NCI-H1105 (cell line): ENCODE measurements around the gene ADSS1.
A peak's percentile ranks its signal among the peaks of the same experiment; 100 is the strongest.

ENCODE experiments used
- DNase-seq: peaks from one replicate; lab custom pipeline; 2025; lab: John Stamatoyannopoulos, UW

Gene ADSS1

DNA sequence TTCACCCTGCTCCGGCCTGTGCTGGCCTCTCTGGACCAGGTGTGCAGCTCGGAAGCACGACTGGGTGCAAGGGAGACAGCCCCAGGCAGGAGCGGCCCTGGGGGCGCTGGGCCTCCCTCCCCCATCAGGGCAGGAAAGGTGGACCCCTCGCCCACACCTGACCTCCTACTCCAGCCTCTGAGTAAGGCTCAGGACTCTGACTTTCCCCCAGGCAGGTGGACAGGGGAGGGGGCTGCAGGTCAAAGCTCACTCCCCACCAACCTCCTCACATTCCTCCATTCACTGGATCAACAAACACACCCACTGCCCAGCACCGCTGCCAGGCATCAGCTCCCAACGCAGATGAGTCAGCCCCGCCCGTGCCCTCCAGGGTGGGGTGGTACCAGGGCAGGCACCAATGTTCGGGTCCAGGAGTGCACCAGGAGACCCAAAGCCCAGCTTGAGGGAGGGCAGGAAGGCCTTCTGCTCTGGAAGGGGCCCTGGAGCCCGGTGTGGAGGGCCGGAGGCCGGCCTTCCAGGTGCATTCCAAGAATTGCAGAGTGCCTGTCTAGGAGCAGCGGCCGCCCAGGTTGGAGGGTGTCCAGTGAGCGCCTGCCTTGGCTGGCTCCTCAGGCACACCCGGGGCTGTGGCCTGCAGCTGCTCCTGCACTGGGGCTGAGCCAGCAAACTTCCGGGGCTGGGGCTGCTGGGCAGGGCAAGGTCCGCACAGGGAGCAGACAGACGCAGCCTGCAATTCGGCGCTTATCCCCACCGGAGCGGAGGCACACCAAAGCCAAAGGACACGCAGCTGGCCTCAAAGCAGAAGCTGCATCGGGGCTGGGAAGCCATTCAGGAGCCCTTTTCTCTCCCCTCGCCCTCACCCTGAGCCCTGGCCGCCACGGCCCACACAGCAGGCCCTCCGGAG, 36.2 kb upstream of the ADSS1 start:
- peak; percentile 58 for DNase-seq

DNA sequence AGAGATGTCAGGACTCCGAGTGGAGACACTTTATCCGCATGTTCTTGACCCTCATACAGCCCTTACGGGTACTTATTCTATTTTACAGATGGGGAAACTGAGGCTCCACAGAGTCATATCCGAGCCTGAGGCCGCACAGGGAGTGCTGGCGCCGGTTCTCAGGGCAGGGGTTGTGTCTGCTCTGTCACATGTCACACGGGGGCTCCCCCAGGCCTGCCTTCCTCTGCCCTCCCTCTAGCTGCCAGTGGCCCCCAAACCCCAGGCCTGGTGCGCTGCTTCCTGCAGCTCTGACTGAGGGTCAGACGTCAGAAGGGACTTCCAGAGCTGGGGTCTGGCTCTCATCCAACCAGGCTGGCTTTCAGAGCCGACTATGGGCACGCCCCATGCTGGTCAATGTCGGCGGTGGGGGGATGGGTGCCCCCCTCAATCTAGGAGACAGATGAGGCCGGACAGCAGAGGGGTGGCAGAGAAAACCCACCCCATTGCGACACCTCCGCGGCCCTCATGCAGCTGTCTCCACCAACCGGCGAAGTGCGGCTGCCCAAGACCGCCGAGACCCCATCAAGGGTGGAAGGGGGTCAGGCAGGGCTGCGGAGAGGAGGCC, 35.4 kb upstream of the ADSS1 start:
- no peak for DNase-seq

DNA sequence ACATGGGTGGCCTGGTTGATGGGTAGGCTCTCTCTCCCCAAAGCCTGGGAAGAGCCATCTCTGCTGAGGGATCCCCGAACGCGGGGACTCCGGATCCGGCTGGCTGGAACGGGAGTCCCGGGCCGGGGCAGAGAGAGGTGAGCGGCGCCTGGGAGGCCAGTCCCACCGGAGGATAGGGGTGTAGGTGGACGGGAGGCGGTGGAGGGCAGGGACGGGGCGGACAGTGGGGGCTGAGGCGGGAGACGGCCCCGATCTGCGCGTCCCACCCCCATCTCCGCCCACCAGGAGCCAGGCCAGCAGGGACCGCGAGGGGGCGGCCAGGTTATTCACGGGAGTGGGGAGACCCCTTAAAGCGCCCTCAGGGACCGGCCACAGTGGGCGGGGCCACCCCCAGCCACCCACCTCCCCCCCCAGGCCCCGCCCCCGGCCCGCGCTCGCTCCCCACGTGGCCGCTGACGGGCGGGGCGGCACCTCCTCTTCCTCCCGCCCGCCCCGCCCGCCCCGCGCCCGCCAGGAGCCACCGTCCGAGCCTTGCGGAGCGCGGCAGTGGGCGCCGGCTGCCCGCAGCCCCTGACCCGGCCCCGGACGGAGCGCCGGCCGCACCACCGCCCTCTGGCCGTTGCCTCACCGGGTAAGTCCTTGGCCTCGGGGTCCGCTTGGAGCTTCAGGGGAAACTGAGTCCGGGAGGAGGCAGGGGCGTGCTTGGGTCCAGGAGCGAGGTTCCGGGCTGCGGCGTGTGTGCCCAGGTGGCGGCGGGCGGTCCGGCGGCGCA, 34.7 kb upstream of the ADSS1 start, which contains the start of gene INF2:
INF2 (plus strand) TSS at position 510 of the 772 bp plus-strand sequence. CDS start 11,748 bp downstream, outside the sequence.
- DNase-seq: peak; percentile 16

DNA sequence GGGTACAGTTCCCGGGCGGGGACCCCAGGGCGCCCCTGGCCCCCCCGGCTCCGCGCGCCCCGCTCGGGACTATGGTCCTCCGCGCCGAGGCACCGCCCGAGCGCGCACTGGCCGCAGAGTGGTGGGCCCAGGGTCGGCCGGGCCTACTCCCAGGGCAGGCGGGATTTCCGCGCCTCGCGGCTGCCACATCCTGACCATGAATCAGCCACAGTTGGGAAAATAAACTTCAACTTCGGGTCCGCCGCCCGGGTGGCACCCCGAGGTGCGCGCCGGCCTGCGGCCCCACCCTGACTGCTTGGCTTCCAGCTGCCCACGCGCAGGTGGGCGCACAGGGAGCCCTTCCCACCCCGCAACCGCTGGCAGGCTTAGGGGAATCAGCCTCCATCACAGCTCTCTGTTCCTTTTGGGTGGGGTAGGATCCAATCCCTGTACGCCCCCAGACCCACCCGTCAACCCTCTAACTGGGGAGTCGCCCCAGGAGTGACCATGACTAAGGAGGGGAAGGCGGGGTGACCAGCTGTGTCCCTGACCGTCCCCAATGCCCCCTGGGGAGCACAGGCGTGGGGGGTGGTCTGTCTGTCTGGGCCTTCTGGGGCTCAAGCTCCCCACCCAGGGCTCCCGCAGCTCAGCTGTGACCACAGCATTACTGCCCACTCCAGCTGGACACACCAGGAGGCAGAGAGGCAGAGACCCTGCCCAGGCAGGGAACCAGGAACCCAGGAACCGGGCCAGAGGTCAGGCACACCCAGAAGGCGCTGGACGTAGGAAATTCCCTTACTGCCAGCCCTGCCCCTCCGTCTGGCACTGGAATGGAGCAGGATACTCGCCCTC, 33.9 kb upstream of the ADSS1 start:
- DNase-seq: no peak

DNA sequence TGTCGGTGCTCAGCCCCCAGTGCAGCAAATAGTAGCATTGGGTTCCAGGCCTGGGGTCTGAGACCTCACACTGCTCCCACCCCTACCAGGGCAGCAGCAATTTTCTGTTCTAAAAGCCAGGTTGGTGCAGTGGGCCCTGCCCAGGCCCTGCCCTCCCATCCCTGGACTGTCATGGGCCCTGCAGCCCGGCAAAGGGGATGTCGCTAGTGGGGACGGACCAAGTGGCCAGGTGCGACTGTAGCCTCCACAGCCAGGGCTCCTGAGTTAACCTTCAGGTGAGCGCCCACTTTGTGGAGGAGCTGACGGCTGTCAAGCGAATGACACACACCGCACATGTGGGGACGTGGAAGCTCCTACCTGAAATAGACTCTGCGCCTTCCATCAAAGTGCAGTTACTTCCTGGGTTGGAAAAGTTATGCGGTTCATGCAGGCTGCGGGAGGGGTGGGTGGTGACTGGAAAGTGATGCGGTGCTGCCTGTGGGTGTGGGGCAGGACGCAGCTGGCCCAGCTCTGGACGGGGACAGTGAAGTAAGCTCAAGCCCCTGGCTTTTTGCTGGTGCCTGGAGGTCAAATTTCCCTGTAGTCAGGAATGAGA, 33.1 kb upstream of the ADSS1 start:
- no peak for DNase-seq

DNA sequence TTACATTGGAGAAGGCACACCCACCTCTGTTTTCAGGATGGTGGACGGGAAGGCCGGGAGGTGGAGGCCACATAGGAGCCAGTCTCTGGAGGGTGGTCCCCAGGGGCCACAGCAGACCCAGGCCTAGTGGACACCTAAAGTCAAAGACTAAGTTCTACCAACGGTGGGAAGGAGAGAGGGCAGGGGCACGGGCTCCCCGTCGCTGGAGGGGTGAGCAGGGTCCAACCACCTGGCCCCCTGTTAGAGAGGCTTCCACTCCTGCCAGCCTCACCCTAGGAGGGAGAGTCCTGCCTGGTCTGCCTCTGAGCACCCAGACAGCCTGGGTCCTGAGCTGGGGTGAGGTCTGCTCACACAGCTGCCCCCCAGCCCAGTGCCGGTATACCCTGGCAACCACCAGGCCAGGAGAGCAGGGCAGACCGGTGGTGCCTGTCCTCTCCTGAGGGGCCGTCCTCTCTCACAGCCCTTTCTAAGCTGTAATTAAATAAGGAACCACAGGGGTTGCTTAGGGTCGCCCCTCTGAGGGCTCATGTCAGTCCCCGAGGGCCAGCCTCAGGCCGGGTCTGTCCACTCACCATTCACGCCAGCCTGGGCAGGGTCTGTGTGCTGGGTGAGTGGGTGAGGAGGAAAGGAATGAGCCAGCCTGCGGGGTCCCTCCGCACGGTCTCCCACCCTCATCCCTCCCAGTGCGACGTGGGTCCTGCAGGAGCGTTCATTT, 32.3 kb upstream of the ADSS1 start:
- DNase-seq: no peak

DNA sequence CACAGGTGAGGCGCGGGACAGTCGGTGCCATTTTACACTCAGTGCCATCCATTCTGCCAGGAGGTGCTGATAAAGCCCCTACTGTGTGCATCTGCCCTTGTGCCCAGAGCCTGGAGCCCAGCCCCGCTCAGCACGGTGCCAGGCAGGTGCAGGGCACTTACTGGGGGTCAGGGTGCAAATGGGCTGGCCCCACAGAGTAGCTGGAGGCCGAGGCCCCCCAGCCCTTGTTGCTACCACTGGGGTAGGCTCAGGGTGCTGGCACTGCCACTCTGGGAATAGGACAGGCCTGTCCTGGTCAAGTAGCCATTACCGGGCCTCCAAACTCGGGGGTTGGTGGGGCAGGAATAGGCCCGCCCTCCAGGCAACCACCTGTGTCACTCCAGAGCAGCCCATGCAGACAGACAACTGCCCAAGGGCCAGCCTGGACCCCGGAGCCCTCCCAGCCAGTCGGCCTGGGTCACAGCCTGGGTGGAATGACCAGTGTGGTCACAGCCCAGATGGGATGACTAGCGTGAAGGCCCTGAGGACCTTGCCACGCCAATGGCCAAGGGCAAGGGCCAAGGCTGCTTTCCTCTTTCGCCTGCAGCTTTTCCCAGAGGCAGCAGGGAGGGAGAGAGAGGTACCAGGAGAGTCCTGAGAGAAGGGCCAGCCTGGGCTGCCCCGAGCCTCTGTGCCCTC, 31.6 kb upstream of the ADSS1 start:
- DNase-seq: no peak

DNA sequence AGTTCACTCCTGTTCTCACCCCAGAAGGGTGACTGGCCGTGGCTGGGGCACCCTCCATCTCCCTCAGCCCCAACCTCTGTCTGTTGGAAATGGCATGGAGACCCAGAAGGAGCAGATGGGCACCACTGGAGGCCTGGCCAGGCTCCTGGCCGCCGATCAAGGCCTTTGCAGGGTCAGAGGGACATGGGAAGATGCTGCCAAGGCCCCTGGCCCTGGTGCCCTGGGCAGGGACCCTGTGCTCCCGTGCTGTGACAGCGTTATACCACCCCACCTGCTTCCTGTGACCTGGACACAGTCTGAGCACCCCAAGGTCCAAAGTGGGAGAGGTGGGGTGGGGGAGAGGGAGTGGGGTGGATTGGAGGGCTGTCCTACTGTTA, 31.1 kb upstream of the ADSS1 start:
- no peak for DNase-seq

DNA sequence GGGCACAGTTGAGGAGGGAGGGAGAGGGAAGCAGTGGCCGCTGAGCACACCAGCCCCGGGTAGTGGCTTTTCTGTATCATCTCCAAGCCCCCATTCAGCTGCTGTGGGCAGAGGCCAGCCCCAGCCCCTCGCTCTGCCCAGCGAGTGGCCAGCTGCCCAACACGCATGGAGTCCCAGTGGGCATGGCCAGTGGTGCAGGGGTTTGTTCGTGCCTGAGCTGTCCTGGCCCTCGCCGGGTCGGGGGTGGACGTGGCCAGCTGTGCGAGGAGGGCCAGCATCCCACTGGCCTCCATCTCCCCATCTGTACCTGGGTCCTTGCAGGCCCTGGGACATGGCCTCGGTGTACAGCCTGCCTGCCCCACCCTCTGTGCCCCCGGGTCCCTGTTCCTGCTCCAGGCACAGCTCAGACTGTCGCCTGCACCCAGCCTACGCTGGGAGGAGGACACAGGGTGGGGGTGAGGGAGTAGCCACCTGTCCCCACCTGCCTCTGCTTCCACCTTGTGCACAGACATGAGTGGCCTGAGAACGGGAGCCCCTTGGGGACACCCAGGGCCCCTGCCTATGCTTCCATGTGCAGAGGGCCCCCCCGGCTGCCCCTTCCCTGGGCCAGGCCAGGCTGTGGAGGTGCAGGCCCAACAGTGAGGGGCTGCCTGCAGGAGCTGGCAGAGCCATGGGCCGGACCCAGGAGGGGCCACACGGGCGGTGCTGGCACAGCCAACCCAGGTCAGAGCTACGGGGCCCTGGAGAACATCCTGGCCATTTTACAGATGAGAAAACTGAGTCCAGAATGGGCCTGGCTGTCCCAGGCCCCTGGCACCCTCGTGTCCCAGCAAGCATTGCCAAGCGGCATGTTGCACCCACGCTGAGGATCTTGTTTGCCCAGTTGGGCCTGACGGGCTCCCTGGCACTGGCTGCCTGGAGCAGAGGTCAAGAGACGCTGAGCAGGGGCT, 30.3 kb upstream of the ADSS1 start:
- no peak for DNase-seq

DNA sequence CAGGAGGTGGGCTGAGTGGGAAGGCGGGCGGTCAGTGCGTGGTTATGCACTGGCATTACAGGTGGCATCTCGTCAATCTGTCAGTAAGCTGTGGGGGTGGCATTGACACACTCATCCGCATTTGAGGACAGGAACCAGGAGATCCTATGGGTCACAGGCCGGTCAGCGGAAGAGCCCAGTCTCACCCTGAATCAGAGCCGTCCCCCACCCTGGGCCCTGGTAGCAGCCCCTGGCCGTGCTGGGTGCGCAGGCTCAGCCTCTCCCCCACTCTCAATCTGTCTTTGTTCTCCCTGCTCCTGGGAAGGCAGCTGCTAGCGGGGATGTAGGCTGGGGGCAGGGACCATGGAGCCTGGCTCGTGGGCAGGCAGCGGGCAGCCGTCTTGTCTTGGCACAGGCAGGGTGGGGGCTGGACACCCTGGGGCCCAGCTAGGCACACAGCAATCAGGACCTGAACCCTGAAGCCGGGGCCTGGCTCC, 29.5 kb upstream of the ADSS1 start:
- peak; percentile 58 for DNase-seq

DNA sequence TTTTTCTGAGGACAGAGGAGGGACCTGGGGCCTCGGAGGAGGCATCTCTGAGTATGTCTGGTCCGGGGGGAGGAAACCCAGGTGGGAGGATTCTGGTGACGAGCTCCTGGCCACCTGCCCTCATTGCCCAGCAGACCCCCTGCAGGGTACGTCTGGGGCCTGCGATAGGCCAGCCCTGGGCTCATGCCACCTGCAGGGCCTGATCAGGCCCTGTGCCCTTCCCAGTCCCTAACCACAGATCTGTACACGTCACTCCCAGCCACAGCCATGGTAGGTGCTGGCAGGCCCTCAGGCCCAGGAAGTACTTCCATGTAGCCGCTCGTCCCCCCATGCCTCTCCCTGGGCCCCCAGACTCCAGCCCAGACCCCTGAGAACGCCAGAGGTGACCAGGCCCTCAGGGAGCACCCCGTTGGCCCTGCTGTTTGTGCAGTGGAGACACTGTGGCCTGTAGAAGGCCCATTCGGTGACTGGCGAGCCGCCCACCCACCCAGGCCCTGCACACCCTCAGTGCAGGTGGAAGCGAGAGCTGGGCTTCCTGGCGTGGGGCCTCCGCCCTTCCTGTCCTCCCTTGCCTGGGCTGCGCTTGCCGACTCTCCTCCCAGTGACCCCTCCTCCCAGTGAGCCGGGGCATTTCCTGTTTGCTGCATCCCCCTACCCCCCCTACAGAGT, 28.9 kb upstream of the ADSS1 start:
- peak; percentile 58 for DNase-seq

DNA sequence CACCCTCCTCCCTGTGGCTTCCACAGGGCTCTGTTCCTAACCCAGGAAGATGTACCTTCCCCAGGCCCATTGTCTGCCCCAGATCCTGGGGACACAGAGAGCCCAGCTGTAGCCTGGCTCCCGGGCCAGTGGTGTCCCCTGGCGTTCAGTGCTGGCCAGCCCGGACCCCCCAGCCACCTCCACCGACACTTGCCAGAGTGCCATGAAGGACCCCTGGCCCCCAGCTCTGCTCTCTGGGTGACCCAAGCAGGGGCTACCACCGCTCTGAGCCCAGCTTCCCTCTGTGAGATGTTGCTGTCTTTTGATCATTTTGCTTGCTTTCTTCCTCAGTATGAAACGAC, 28.4 kb upstream of the ADSS1 start:
- no peak for DNase-seq

DNA sequence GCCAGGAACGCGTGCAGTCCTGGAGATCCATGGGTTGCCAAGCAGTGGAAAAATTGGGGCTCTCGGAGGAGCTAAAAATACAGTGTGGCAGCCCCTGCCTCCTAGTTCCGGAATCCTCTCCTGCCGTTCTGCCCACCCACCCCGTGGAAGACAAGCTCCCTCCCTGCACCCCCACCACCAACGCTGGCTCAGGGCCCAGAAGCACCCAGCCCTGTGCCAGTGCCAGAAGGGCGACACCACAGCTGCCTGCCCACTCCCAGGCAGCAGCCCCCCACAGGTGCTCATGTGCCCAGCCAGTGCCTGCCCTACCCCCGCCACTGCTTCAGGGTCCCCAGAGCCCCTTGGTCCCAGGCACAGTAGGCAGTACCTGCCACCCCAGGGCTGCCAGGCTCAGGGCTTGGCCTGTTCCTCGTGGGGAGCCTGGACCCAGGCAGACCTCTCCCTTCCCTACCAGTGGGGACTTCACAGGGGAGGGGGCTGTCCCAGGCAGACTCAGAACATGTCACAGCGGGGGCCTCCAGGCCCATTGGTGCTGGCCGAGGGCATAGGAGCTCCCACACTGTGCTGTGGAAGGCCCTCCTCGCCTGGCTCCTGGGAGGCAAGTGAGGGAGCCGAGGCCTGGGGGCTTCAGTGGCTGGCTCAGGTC, 27.2 kb upstream of the ADSS1 start:
- DNase-seq: no peak

DNA sequence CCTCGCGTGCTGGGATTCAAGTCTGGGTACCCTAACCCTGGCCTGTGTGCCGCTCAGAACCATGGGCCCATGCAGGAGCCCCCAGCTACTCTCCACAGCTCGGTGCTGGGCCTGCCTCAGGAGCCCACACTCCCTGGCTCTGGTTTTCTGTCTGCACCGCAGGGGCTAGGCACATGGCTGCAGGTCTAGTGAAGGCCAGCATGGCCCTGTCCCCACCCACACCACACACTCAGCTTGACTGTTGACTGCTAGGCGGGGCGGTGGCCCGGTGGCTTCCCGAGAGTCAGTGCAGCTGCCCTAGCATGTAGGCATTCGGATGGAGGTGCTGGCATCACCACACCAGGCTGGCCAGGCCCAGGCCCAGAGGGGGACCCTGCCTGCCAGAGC, 26.7 kb upstream of the ADSS1 start:
- DNase-seq: no peak

DNA sequence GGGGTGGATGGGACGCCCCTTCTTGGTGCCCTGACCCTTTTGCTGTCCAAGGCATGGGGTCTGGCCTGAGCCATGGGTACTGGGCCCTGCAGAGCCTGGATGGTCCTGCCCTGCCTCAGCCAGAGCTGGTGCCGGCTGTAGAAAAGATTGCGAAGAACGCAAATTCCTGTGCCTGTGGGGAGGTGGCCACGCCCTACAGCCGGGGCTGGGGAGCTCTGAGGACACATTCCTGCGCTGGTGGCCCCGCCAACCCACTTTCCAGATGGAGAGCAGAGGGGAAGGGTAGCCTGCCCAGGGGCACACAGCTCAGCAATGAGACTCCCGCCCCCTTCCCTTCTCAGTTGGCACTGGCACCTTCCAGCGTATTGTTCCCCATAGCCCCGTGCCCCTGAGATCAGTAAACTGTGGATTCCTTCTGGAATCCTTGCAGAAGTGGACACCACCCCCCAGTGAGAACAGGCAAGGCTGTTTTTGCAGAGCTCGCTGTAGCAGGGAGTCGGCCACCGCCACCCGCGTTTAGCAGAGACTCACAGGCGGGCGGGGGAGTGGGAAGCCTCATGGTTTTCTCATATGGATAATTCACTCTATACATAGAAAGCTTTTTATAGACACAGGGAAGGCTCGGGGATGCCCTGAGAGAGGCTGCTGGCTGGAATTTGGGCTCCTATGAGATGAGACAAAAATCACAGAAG, 26.0 kb upstream of the ADSS1 start:
- no peak for DNase-seq

DNA sequence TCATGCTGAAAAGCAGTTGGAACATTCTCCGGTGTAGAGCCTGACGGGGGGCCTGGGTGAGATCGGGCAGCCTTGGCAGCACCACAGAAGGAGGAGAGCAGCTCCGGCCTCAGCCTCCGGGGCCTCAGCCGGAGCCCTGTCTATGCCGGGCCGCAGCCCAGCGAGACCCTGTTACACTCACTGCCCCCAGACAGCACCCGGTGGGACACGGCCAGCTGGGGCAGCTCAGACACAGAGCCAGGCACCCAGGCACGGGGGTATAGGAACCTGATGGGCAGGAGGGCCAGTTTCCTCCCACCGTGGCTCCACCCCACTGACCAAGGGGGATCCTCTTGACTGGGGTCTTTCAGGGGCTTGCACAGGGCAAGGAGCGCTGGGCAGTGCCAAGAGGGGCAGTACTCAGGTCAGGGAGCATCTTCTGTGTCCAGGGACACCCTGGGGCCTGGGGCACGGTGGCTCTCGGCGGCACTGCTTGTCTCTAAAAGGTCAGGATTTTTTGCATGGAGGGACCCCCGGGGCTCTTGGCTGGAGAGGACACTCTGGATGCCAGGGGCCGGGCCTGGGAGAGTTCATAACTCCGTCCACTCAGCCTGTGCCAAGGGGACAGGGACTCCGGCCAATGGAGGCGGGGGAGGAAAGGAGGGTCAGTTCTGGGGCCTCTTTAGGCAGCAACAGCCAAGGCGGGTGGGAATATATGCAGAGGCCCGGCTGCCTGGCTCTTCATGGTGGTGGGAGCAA, 25.2 kb upstream of the ADSS1 start:
- no peak for DNase-seq

DNA sequence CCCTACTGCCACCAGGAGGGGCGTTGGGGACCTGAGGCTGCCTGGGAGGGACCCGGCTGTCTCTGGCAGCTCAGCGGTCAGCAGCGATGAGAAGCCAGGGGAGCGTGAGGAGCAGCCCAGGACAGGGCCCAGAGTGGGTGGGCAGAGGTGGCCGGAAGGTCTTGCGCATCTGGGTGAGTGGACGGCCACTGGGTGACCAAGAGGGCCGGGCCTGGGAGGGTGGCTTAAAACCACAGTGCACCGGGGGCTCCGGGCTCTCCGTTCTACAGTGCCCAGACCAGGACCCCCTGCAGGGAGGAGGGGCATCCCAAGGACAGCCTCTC, 24.6 kb upstream of the ADSS1 start:
- no peak for DNase-seq
